Measurements from ENCODE around the gene PFKFB3. TPM values are rescaled to one million over a fixed set of nuclear protein-coding genes. Genes with fewer than 3 reads are reported as not detected.
"Not testable (repeated sequence)": the region's sequence is repeated elsewhere in the genome, so short reads cannot be mapped to it uniquely, and the experiment has no call there.

PFKFB3 gene
- total and polyA plus RNA-seq, 9 of the 15 experiments (the other 6 are each of a cell fraction or from before 2014, with no cell fraction given) = 0.46 to 21.6 (median 7.8) TPM

- H3K36me3 ChIP-seq (ENCODE audit: control insufficient read depth, insufficient read depth, low read length) = peaks cover 43% of the 10 kb centered on the region
- H3K4me2 ChIP-seq (ENCODE audit: insufficient read depth, low read length); H2AFZ ChIP-seq (ENCODE audit: low read depth, low read length); ATAC-seq; H3K27ac ChIP-seq (ENCODE audit: extremely low read depth, low read depth, low read length); BruUV-seq (replicated peaks); intact Hi-C loops (cut with micrococcal nuclease); in situ Hi-C loops (cut with MboI); CTCF ChIA-PET (ENCODE audit: low intra/inter-chr PET ratio); H3K4me3 ChIP-seq; FAIRE-seq; H3K27me3 ChIP-seq (ENCODE audit: control insufficient read depth in 2 of 2, insufficient read depth in 2 of 2, low read length in 2 of 2); DNase-seq (ENCODE audit: extremely low read depth in 1 of 4, low spot score in 3 of 4); H3K9ac ChIP-seq (ENCODE audit: insufficient read depth in 1 of 2, low read depth in 2 of 2, low read length in 2 of 2); H3K9me3 ChIP-seq (replicated peaks; ENCODE audit: control insufficient read depth, insufficient read depth, low read depth, low read length); POLR2A ChIA-PET: not testable (repeated sequence)
- H3K79me2 ChIP-seq (ENCODE audit: control insufficient read depth, insufficient read depth, low read length) = peaks cover 84% of the 10 kb centered on the region
- WGBS (ENCODE audit: insufficient coverage, low coverage, missing lambda C conversion rate) = 92% methylated on average over 9 of the region's 15 CpGs
- peaks cover 26% of the 10 kb centered on the region for H4K20me1 ChIP-seq (replicated peaks; ENCODE audit: control insufficient read depth, insufficient read depth, low read length)
- H3K9me1 ChIP-seq (ENCODE audit: control insufficient read depth, insufficient read depth, low read length) = peaks cover 18% of the 10 kb centered on the region
- H3K4me1 ChIP-seq (replicated peaks in 1 of 2; ENCODE audit: control insufficient read depth in 2 of 2, insufficient read depth in 2 of 2, low read length in 2 of 2) = peaks cover 19 to 38% of the 10 kb centered on the region in 2 experiments
Measured at GRCh38 chr10:6165933-6166332, 36.8 kb upstream of the PFKFB3 start.

GRCh38 chr10:6167456-6167855, 35.3 kb upstream of the PFKFB3 start:
- Histone ChIP-seq H3K36me3 (ENCODE audit: control insufficient read depth, insufficient read depth, low read length) (peaks cover 46% of the 10 kb centered on the region), H2AFZ (ENCODE audit: low read depth, low read length) (no peak overlapping the region), H3K27ac (ENCODE audit: extremely low read depth, low read depth, low read length) (0 out of 3 replicates have a peak overlapping the region, but pooled peaks have one; percentile 7), H4K20me1 (replicated peaks; ENCODE audit: control insufficient read depth, insufficient read depth, low read length) (peaks cover 32% of the 10 kb centered on the region), H3K9me1 (ENCODE audit: control insufficient read depth, insufficient read depth, low read length) (peaks cover 18% of the 10 kb centered on the region), H3K79me2 (ENCODE audit: control insufficient read depth, insufficient read depth, low read length) (peaks cover 95% of the 10 kb centered on the region), H3K4me3 (no peak overlapping the region), H3K4me2 (ENCODE audit: insufficient read depth, low read length) (no peak overlapping the region), H3K9me3 (replicated peaks; ENCODE audit: control insufficient read depth, insufficient read depth, low read depth, low read length) (no peaks in the 10 kb centered on the region), H3K9ac (ENCODE audit: insufficient read depth in 1 of 2, low read depth in 2 of 2, low read length in 2 of 2) (no peak overlapping the region), H3K4me1 (replicated peaks in 1 of 2; ENCODE audit: control insufficient read depth in 2 of 2, insufficient read depth in 2 of 2, low read length in 2 of 2) (peaks cover 23 to 34% of the 10 kb centered on the region in 2 experiments), H3K27me3 (ENCODE audit: control insufficient read depth in 2 of 2, insufficient read depth in 2 of 2, low read length in 2 of 2) (no peaks in the 10 kb centered on the region)
- ATAC-seq = no peak
- WGBS (ENCODE audit: insufficient coverage, low coverage, missing lambda C conversion rate) = 45% methylated on average over 2 of the region's 2 CpGs
- BruUV-seq (replicated peaks) = no TSS peak
- FAIRE-seq = no peak
- ChIA-PET POLR2A (interaction anchor here (0.6 to 2.3 kb wide), 7 partner anchors 9 to 705 kb away, joined by 3 to 11 read pairs (median 4); partner anchors contain the start of gene PFKFB3), CTCF (ENCODE audit: low intra/inter-chr PET ratio) (no interaction called here)
- in situ Hi-C loops (cut with MboI) = no loop called here
- intact Hi-C loops (cut with micrococcal nuclease) = no loop called here
- DNase-seq (ENCODE audit: extremely low read depth in 1 of 4, low spot score in 3 of 4) = no peak
- TF ChIP-seq REST (IDR thresholded peaks at IDR 0.05; ENCODE audit: borderline replicate concordance) (peak; percentile 32; the same call in 1 of the 2 replicates), REST (CRISPR knock-in tag; IDR thresholded peaks at IDR 0.05; ENCODE audit: low read depth) (no peak), TCF3 (CRISPR knock-in tag; IDR thresholded peaks at IDR 0.05) (0 out of 2 replicates have a peak, but pooled peaks have one; percentile 6), LCOR (CRISPR knock-in tag; IDR thresholded peaks at IDR 0.05) (no peak), ZNF175 (CRISPR knock-in tag; IDR thresholded peaks at IDR 0.05; ENCODE audit: low read depth) (no peak), TFE3 (CRISPR knock-in tag; IDR thresholded peaks at IDR 0.05) (no peak)
